GM21786 (cell line): ENCODE data around the gene PODNL1.
"Not testable (repeated sequence)": the region's sequence is repeated elsewhere in the genome, so short reads cannot be mapped to it uniquely, and the experiment has no call there.

Source experiments
- ATAC-seq: cut with Tn5 transposase; IDR thresholded peaks from one replicate; pipeline ENCODE4 v1.9.1; 2021; ENCODE audit not compliant: unreplicated experiment

Gene PODNL1

DNA sequence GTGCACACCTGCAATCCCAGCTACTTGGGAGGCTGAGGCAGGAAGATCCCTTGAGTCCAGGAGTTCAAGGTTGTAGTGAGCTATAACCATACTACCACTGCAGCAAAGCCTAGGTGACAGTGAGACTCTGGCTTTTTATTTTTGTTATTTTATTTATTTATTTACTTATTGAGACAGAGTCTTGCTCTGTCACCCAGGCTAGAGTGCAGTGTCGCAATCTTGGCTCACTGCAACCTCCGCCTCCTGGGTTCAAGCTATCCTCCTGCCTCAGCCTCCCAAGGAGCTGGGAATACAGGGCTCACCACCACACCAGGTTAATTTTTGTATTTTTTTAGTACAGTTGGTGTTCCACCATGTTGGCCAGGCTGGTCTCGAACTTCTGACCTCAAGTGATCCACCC lies 35.3 kb upstream of the PODNL1 start:
- not testable (repeated sequence) for ATAC-seq

DNA sequence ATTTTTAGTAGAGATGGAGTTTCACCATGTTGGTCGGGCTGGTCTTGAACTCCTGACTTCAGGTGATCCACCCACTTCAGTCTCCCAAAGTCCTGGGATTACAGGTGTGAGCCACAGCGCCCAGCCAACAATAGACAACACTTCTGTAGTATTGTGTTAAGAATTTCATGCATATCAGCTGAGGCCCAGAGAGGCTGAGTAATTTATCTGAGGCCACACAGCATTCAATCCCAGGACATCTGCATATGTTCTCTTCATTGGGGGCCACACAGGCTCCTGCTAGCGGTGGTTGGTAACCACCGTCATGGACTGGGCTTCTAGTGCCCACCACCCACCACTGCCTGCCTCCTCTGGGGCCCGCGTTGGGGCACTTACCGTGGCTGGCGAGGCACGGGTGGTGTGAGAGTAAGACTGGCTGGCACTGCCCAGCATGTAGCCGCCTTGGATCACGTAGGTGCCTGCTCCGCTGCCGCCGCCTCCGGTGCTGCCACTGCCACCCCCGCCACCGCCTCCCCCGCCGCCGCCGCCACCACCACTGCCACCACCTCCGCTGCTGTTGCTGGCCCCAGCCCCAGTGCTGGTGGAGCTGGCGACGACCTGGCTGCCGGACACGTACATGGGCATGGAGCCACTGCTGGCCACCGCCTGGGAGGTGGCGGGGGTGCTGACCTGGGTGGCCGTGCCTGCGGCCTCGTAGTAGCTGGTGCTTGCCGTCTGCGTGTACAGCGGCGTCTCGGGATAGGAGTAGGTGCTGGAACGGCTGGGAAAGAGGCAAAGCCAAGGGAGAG lies 34.3 kb upstream of the PODNL1 start:
- no peak for ATAC-seq

DNA sequence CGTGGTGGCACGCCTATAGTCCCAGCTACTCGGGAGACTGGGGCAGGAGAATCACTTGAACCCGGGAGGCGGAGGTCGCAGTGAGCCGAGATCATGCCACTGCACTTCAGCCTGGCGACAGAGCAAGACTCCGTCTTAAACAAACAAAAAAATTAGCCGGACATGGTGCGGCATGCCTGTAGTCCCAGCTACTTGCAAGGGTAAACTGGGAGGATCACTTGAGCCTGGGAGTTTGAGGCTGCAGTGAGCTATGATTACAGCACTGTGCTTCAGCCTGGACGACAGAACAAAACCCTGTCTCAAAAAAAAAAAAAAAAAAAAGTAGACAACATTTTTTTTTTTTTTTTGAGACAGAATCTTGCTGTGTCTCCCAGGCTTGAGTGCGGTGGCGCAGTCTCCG lies 33.7 kb upstream of the PODNL1 start:
- ATAC-seq, result not testable (repeated sequence)

DNA sequence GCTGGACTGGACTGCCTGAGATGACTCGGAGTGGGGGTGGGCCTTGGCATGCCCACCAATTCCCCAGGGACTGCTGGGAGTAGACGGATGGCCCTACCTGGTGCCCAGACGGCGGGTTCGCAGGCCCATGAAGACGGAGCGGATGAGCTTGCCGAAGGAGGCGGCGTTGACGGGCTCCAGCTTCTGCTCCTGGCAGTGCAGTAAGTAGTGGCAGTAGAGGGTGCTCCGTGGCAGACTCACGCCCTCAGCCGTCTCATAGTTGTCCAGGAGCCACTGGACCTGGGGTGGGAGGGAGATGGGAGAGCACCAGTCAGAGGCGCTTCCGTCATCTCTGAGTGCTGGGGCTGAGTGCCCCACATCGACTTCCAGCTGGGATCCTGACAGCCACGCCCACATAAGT lies 31.7 kb upstream of the PODNL1 start:
- ATAC-seq, result no peak

DNA sequence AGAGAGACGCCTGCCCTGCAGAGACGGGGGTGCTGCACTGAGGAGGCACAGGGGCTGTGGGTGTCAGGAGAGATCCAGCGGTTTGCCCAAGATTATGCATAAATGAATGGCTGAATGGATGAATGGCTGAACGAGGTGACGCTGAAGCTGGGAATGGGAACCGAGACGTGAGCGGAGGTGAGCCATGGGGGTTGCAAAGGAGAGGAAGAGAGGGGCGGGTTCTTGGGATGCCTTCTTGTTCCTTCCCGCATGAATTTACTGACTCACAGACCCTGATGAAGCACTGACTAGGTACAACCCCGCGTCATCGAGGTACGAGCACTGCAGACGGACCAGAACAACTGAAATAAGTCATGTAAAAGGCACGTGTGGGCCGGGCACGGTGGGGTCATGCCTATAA lies 30.8 kb upstream of the PODNL1 start:
- no peak for ATAC-seq

DNA sequence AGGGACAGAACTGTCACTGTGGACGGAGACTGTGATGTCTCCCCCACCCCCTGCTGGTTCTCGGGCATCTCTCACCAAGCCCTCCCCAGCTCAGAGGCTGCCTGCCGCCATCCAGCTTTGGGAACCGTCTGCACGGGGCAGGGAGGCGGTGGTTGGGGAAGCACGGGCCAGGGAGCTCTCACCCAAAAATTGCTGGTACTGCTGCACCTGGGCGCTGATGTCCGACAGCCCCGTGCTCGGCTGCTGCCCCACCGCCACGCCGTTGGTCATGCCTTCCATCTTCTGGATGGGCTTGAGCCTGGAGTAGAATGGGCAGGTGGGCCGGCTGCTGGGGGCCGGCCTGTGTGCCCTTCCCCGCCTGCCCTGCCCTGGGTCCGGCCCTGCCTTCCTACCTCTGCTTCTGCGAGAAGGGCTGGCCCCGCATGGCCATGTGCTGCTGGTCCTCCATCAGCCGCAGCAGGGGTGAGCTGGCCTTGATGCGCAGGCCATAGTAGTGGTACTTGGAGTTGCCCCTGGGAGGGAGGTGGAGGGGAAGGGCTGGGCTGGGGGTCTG lies 30.2 kb upstream of the PODNL1 start:
- no peak for ATAC-seq

DNA sequence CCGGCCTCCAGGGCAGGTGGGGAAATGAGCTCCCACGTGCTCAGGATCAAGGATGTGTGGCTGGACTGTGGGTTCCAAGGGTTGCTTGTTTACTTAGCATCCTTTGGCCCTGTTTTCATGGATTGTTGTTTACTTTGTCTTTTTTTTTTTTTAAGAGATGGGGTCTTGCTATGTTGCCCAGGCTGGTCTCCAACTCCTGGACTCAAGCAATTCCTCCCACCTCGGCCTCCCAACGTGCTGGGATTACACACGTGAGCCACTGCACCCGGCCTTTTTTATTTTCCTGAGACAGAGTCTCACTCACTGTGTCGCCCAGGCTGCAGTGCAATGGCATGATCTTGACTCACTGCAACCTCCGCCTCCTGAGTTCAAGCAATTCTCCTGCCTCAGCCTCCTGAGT lies 29.0 kb upstream of the PODNL1 start:
- not testable (repeated sequence) for ATAC-seq

DNA sequence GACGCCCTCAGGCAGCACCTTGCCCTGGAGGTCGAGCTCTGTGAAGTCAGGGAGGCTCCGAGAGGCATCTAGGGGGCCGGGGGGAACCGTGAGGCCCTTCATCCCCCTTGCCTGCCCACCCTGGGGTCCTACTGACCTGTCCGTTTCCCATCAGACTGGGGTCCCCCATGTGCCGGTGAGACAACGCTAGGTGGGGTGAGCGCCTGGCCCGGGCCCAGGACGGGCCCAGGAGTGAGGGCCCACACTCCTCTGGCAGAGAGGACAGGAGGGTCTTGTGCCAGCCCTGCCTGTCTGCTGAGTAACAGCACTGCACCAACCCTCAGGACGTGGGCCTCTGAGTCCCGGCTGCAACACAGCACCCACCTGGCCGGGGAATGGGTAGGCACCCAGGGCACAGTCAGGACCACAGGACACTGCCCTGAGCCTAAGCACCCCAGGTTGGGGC lies 28.5 kb upstream of the PODNL1 start:
- no peak for ATAC-seq

DNA sequence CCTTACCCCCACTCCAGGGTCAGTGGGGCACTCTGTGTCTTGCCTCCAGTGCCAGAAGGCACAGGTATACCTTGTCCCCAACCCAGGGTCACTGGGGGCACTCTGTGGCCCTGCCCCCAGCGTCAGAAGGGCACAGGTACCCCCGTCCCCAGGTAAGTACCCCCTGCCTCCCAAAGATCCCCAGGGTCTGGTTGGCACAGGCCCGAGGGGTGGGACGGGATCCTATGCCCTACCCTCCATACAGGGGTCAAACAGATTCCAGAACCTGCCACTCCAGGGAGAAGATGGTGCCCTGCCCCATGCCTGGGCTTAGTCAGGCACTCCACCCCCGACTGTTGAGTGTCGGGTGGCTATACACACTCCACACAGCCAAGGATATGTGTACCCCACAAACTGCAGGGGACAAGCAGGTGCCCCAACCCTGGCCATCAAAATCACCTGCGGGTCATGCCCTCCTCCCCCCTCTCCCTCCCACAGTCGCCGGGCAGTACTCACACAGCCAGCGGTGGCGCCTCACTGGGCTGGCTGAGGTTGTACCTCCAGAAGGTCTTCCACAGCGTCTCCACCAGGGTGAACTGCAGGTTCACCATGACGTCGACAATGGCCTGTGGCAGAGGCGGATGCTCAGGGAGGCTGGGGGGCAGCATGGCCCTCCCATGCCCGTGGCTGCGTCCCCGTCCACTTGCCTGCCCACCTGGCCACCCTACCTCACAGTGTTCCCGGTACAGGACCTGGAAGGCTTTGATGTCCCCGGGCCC lies 27.9 kb upstream of the PODNL1 start:
- ATAC-seq, result no peak

DNA sequence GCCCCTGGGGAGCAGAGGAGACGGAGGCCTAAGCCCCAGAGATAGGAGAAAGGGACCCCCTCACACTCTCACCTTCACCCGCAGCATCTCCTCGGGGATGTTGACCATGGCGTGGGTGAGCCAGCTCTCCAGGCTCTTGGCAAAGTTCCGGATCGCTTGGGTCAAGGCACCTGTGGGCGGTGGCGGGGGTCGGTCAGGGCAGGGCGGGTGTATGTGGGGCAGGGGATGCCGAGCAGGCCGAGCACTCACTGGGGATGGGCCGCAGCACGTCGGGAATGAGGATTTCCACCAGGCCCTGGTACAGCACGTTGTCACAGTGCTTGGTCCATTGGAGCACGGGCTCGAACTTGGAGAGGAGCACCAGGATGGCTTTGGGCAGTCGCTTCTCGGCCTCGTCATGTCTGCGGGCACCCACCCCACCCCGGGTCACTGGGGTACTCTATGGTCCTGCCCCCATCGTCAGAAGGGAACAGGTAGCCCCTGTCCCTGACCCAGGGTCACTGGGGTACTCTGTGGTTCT lies 27.2 kb upstream of the PODNL1 start:
- no peak for ATAC-seq

DNA sequence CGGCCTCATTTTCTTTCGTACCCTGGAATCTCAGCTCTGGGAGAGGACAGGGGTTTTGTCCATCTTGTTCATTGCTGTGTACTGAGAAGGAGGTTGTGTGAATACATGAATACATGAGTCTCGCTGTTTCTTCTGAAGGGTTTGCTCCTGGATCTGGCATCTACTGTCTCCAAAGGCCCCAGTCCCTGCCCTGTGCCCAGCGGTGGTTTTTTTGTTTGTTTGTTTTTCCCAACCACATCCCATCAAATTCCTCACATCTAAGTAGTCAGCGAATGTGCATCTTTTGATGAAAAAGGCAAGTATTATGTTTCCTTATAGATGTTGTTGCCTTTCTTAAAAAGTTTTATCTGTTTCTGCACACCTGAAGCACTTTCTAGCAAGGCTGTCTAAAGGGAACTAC lies 26.6 kb upstream of the PODNL1 start:
- ATAC-seq, result no peak

DNA sequence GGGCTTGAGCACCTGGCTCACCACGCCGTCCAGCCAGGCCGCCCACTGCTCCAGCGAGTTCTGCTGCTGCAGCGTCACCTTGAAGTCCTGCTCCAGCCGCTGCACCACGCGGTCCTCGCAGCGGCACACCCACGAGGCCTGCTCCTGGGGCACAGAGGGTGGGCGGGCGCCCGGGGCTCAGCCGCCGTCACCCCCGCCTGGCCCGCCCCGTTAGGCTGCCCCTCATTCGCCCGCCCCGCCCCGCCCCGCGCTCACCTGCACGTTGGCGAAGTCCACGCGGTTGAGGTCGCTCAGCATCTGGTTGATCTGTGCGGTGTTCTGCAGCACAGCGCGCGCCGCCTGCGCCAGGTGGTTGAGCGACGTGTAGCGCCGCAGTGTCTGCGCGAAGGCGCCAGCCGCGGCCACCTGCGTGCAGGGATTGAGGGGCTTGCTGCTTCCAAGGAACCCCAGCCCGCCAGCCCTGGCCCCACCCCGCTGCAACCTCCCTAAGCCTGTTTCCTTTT lies 25.4 kb upstream of the PODNL1 start:
- no peak for ATAC-seq

DNA sequence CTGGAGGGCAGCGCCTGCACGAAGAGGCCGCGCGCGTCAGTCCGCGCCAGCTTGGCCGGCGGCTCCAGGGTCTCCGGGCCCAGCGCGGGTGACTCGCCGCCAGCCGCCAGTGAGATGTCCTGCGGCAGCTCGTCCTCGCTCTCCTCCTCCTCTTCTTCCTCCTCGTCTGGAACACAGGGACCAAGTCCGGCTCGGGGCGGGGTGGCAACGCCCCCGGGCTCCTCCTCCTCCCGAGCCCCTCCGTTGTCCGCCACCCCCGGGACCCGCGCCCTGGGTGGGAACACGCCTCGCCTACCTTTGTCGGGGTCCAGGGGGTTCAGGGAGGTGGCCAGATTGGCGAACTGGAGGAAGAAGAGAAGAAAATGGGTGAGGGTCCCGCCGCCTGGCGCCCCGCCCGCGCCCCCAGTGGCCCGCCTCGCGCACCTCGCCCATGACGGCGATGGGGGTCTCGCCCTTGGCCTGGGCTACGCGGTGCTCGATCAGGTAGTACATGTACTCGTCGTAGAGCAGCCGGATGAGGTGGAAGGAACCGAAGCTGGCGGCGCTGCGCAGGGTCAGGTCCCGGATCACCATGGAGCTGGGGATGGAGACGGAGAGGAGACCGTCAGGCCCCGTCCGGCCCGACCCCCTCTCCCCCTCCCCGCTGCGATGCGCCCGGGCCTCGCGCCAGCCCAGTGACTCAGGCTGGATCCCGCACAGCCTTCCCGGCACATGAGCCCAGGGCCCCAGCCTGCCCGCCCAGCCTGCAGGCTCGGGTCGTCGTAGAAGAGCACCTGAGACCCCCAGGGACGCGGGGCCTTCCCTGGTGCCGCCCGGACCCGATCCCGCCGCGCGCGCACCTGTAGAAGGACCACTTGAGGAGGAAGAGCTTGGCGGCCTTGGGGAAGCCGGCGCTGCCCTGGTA lies 24.7 kb upstream of the PODNL1 start:
- no peak for ATAC-seq

DNA sequence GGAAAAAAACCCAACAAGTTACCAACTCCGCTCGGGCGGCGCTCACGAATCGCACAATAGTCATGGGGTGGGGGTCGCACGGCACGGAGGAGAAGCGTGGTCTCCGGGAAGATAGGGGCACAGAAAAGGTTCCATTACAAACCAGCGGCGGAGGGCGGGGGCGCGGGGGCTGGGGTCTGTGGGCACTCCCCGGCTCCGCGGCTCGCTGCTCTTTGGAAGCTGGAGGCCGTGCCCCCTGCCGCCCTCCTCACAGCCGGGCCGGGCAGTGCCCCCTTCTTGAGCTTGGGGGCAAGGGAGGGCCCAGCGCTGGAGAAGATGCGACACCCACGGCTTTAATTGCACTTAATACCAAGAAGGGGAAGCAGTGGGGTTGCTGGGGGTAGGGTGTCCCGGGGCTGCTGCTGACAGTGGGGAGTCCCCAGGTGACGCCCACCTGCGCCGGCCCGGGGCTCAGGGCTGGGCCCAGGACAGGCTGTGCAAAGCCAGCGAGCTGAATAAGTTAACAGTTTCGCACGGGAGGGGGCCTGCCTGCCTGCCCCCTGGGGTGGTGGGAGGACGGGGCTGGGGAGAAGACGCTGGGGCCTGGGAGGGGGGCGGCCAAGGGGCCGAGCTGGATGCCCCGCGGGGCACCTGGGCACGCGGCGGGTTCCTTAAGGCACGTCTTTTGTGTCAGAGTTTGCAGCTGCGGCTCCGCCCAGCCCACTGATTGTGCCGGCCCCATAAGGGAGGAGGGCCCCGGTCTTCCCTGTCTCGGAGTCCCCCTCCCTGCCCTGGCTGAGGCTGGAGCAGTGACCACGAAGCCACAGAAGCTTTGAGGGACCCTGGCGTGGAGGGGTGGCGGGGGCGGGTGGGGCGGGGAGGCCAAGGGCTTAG lies 23.8 kb upstream of the PODNL1 start:
- ATAC-seq, result no peak

DNA sequence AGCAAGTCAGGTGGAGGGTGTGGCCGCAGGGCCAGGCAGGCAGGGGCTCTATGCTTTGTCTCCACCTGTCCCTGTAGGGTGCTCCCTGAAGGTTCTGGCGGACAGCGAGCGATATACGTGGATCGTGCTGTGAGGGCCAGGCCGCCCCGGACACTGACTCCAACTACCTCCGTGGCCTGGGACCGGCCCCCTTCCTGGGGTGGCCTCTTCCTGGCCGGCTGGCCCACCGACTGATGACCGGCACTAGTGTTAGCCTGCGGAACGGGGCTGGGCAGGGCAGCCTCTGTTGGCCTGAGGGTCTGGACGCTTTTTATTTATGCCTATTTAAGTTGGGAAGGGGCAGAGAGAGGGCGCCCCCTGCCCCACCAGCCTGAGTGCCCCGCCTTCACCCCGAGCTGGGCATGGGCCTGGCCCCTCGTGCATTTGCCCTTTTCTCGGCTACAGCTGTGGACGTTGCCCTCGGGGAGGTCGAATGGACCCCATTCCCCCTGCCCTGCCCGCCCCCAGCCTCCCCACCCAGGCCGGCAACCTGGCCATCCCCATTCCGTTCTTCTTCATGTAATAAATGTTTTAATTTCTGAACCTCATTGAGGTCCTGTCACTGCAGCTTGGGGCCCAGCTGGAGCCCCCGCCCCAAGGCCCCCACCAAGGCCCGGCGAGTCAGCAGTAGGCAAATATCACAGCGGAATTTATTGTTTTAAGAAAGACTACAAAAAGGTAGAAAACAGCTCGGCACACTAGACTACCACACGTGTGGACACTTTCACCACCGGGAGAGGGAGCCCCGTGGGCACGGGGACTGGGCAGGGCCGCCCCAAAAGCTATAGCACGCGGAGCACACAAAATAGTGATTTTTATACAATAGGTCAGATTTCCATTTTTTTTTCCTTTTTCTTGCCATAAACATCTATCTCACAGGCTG lies 22.9 kb upstream of the PODNL1 start:
- no peak for ATAC-seq

DNA sequence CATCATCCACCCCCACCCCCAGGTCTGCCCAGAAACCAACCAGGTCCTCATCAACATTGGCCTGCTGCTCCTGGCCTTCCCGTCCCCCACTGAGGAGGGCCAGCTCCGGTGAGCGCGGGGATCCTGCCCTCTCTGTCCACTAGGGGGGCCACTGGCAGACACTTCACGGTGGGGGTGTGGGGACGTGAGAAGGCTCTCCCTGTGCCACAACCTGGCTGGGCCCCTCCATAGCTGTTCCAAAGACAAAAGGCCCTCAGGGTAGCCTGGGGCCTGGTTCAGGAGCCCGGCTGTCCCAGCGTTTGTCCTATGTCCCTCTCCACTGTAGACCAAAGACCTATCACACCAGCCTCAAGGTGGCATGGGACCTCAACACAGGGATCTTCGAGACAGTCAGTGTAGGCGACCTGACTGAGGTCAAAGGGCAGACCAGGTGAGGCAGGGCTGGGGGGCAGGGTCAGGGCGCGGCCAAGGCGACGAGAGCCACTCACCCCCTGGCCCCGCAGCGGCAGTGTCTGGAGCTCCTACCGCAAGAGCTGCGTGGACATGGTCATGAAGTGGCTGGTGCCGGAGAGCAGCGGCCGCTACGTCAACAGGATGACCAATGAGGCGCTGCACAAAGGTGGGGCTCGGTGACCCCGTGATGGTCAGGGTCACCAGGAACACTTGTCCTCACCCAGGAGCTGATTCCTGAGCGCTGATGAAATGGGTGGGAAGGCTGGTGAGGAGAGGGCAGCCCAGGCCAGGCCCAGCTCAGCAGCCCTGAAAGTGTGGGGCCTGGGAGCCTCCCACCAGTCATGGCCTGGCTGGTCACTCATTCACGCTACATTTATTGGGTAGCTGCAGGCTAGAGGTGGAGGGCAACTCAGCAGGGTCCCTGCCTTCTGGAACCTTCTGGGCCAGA lies 22.0 kb upstream of the PODNL1 start:
- no peak for ATAC-seq

DNA sequence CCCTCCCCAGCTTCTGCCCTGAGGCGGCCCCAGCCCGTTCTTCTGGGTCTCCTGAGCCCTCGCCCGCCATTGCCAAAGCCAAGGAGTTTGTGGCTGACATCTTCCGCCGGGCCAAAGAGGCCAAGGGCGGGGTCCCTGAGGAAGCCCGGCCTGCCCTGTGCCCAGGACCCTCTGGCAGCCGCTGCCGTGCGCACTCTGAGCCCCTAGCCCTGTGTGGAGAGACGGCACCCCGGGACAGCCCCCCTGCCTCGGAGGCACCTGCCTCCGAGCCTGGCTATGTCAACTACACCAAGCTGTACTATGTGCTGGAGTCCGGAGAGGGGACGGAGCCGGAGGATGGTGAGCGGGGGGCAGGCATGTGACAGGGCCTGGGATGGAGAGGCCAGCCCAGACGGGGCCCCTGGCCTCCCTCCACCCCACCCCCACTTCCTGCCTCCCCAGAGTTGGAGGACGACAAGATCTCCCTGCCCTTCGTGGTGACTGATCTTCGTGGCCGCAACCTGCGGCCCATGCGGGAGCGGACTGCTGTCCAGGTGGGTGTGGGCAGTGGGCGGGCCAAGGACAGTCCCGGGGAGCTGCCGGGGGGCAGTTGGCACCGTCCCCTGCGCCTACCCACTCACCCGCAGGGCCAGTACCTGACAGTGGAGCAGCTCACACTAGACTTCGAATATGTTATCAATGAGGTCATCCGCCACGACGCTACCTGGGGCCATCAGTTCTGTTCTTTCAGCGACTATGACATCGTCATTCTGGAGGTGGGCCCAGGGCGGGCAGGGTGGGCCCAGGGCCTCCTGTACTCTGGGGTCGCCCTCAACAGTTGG lies 21.1 kb upstream of the PODNL1 start:
- ATAC-seq, result no peak
